Measurements from ENCODE around the gene LDHB.

- no peak for TF ChIP-seq SIN3A (IDR thresholded peaks at IDR 0.05; ENCODE audit: borderline replicate concordance, insufficient read depth, low read length)
- TF ChIP-seq POLR2AphosphoS5 (IDR thresholded peaks at IDR 0.05; ENCODE audit: low read depth, low read length) = no peak
- TF ChIP-seq REST (IDR thresholded peaks at IDR 0.05; ENCODE audit: insufficient read depth in 1 of 2, low read depth in 2 of 2, low read length in 2 of 2) = no peak
- TF ChIP-seq TAF1 (IDR thresholded peaks at IDR 0.05; ENCODE audit: borderline replicate concordance, insufficient read depth, low read length) = no peak
Observed at GRCh38 chr12:21659383-21659782, 1.7 kb upstream of the LDHB start.

Measured in PFSK-1 (cell line).